Measurements from ENCODE around the gene MAN2B1.

- TF ChIP-seq CTCF (IDR thresholded peaks at IDR 0.05; ENCODE audit: poor library complexity), result no peak
- no peak for TF ChIP-seq EZH2 (IDR thresholded peaks at IDR 0.05; ENCODE audit: borderline replicate concordance)
- no peak for TF ChIP-seq EZH2phosphoT487 (IDR thresholded peaks at IDR 0.05; ENCODE audit: low read depth, severe bottlenecking, unreplicated experiment)
Observed at GRCh38 chr19:12711187-12711586, 44.6 kb upstream of the MAN2B1 start.
